GM04503 (cell line): ENCODE results near the gene CENPH.
"Not testable (repeated sequence)": the region's sequence is repeated elsewhere in the genome, so short reads cannot be mapped to it uniquely, and the experiment has no call there.

Experiments used
- DNase-seq: peaks from one replicate; pipeline ENCODE4 v3.0.0-alpha.2; 2012; ENCODE audit warnings: low read depth

CENPH gene

GRCh38 chr5:69209602-69210001, 20.2 kb downstream of the CENPH start:
- no peak for DNase-seq

- DNase-seq = no peak
Observed at GRCh38 chr5:69211200-69211599, 21.8 kb downstream of the CENPH start.

- no peak for DNase-seq
Observed at GRCh38 chr5:69212022-69212421, 22.6 kb downstream of the CENPH start.

- peak; percentile 30 for DNase-seq
Observed at GRCh38 chr5:69213513-69214215, 24.3 kb downstream of the CENPH start.

- DNase-seq = no peak
Observed at GRCh38 chr5:69217151-69217511, 27.7 kb downstream of the CENPH start.

GRCh38 chr5:69217548-69218526, 28.5 kb downstream of the CENPH start:
- DNase-seq = peak; percentile 45

- DNase-seq = no peak
Observed at GRCh38 chr5:69219939-69220338, 30.6 kb downstream of the CENPH start.

GRCh38 chr5:69220371-69220770, 31.0 kb downstream of the CENPH start:
- not testable (repeated sequence) for DNase-seq

- DNase-seq = not testable (repeated sequence)
Observed at GRCh38 chr5:69220833-69221232, 31.4 kb downstream of the CENPH start.

GRCh38 chr5:69224520-69224919, 35.1 kb downstream of the CENPH start:
- no peak for DNase-seq

GRCh38 chr5:69225860-69226259, 36.5 kb downstream of the CENPH start:
- no peak for DNase-seq

GRCh38 chr5:69230181-69230580, 40.8 kb downstream of the CENPH start:
- DNase-seq = no peak

- no peak for DNase-seq
Observed at GRCh38 chr5:69231281-69231680, 41.9 kb downstream of the CENPH start.

- no peak for DNase-seq
Observed at GRCh38 chr5:69231851-69232250, 42.5 kb downstream of the CENPH start.

- peak; percentile 65 for DNase-seq
Observed at GRCh38 chr5:69234457-69235268, 45.3 kb downstream of the CENPH start, which contains the start of gene CDK7. TSS of gene CDK7 (plus strand) at chr5:69234886. CDS start at chr5:69234976, 90 bp downstream.

- not testable (repeated sequence) for DNase-seq
Observed at GRCh38 chr5:69236733-69237132, 47.4 kb downstream of the CENPH start.

GRCh38 chr5:69237877-69238276, 48.5 kb downstream of the CENPH start:
- no peak for DNase-seq

- peak; percentile 46 for DNase-seq
Observed at GRCh38 chr5:69238760-69239251, 49.4 kb downstream of the CENPH start.

GRCh38 chr5:69242215-69242927, 53.0 kb downstream of the CENPH start:
- no peak for DNase-seq

- no peak for DNase-seq
Observed at GRCh38 chr5:69245031-69245430, 55.6 kb downstream of the CENPH start.

- no peak for DNase-seq
Observed at GRCh38 chr5:69248019-69248418, 58.6 kb downstream of the CENPH start.
